ENCODE results near the gene RRP15. TPM values are rescaled to one million over a fixed set of nuclear protein-coding genes. Genes with fewer than 3 reads are reported as not detected.

RRP15 gene
- total and polyA plus RNA-seq, 2 of the 8 experiments (the other 6 are each of a cell fraction or from before 2014, with no cell fraction given): 3.7 to 52.8 TPM

GRCh38 chr1:218339267-218339831 lies 54.3 kb downstream of the RRP15 start (continued):
- TF ChIP-seq BACH1 (IDR thresholded peaks at IDR 0.05; ENCODE audit: low read length): no peak

All from H1 (cell line).